SK-N-SH (cell line): ENCODE results near the gene ENOX1. TPM values are rescaled to one million over a fixed set of nuclear protein-coding genes. Genes with fewer than 3 reads are reported as not detected.

Experiments
- CTCF ChIA-PET: fragments of 300-600, 350-600 bp; formaldehyde crosslinking; extraction: SDS; loops from one replicate; lab custom pipeline; 2021; lab: Yijun Ruan, JAX
- POLR2A ChIA-PET: fragments of 350-600 bp; sonication (Branson Sonifier 250); formaldehyde crosslinking; extraction: SDS; loops from one replicate; lab custom pipeline; 2020; ENCODE audit warnings: antibody characterized with exemption, inconsistent platforms; lab: Yijun Ruan, JAX
- DNase-seq: peaks from one replicate; pipeline ENCODE4 v3.0.0; 2012
- H2AFZ ChIP-seq: fragments of 200-600 bp; sonication (generic); 2 replicates; pipeline ENCODE4 v1.8.1; 2016; ENCODE audit warnings: antibody characterized with exemption, mild to moderate bottlenecking, low read depth
- H3F3A ChIP-seq: fragments of 200-600 bp; sonication (generic); replicated peaks from 2 replicates; pipeline ENCODE3; 2016; ENCODE audit warnings: antibody characterized with exemption, mild to moderate bottlenecking; ENCODE audit not compliant: insufficient read depth
- H3K27ac ChIP-seq, 2 experiments: fragments of 200-500 bp in 1 of 2; fragments of 200-600 bp in 1 of 2; sonication (Bioruptor generic) in 1 of 2; sonication (generic), shearing (Covaris generic) in 1 of 2; 2 replicates each; pipeline versions ENCODE4 v1.5.1 to v1.6.1; 2014 to 2016; ENCODE audit warnings: low read depth in 2 of 2, inconsistent platforms in 1 of 2, low read length in 1 of 2, mild to moderate bottlenecking in 1 of 2, mixed read lengths in 1 of 2
- H3K27me3 ChIP-seq: fragments of 200-600 bp; sonication (generic), shearing (Covaris generic); 2 replicates; pipeline ENCODE4 v1.6.1; 2016; ENCODE audit warnings: mixed run types; ENCODE audit not compliant: insufficient read depth
- H3K36me3 ChIP-seq, 2 experiments: fragments of 200-500 bp in 1 of 2; fragments of 200-600 bp in 1 of 2; sonication (Bioruptor generic) in 1 of 2; sonication (generic) in 1 of 2; replicated peaks in 1 of 2; 2 replicates each; pipeline versions ENCODE3 to v1.5.1; 2014 to 2016; ENCODE audit warnings: low read length in 1 of 2, mild to moderate bottlenecking in 1 of 2; ENCODE audit not compliant: insufficient read depth in 2 of 2, control insufficient read depth in 1 of 2
- H3K4me1 ChIP-seq, 2 experiments: fragments of 200-500 bp in 1 of 2; fragments of 200-600 bp in 1 of 2; sonication (Bioruptor generic) in 1 of 2; sonication (generic), shearing (Covaris generic) in 1 of 2; 2 replicates each; pipeline versions ENCODE4 v1.5.1 to v1.6.1; 2014 to 2016; ENCODE audit warnings: low read depth in 1 of 2, low read length in 1 of 2, mixed run types in 1 of 2; ENCODE audit not compliant: insufficient read depth in 2 of 2, control insufficient read depth in 1 of 2
- H3K4me2 ChIP-seq: fragments of 200-600 bp; sonication (generic), shearing (Covaris generic); 2 replicates; pipeline ENCODE4 v1.6.1; 2017; ENCODE audit warnings: mixed run types
- H3K4me3 ChIP-seq, 2 experiments: fragments of 200-500 bp in 1 of 2; fragments of 200-600 bp in 1 of 2; sonication (Bioruptor generic) in 1 of 2; sonication (generic), shearing (Covaris generic) in 1 of 2; 2 replicates each; pipeline versions ENCODE4 v1.5.1 to v1.8.1; 2014 to 2016; ENCODE audit warnings: low read depth in 2 of 2, inconsistent platforms in 1 of 2, low read length in 1 of 2, mild to moderate bottlenecking in 1 of 2, mixed read lengths in 1 of 2, moderate library complexity in 1 of 2
- H3K79me2 ChIP-seq: fragments of 200-600 bp; sonication (generic); 2 replicates; pipeline ENCODE4 v1.8.1; 2017; ENCODE audit warnings: mild to moderate bottlenecking; ENCODE audit not compliant: insufficient read depth
- H3K9ac ChIP-seq: fragments of 200-600 bp; sonication (generic); 2 replicates; pipeline ENCODE4 v1.6.1; 2017; ENCODE audit warnings: mixed run types
- H3K9me2 ChIP-seq: fragments of 200-600 bp; sonication (generic); 2 replicates; pipeline ENCODE4 v1.6.1; 2017; ENCODE audit warnings: mixed run types
- H3K9me3 ChIP-seq: fragments of 200-600 bp; sonication (generic); 2 replicates; pipeline ENCODE4 v1.6.1; 2017; ENCODE audit warnings: mixed run types, mild to moderate bottlenecking, moderate library complexity
- H4K20me1 ChIP-seq: fragments of 200-600 bp; sonication (generic); 2 replicates; pipeline ENCODE4 v1.6.1; 2017; ENCODE audit warnings: mild to moderate bottlenecking, mixed run types; ENCODE audit not compliant: insufficient read depth
- CHD2 ChIP-seq: fragments of 150-350 bp; IDR thresholded peaks from 2 replicates; pipeline ENCODE4 v1.6.1; 2018; ENCODE audit warnings: low read length; ENCODE audit not compliant: partially characterized antibody
- ELF1 ChIP-seq: IDR thresholded peaks from 2 replicates; pipeline ENCODE4 v1.4.0; 2012
- EZH2phosphoT487 ChIP-seq: fragments of 200-600 bp; sonication (generic); IDR thresholded peaks from 2 replicates; pipeline ENCODE4 v1.6.1; 2017; ENCODE audit warnings: low read depth, mixed run types, mild to moderate bottlenecking, antibody characterized with exemption, moderate library complexity, borderline replicate concordance
- FOXM1 ChIP-seq: IDR thresholded peaks from 2 replicates; pipeline ENCODE4 v1.4.0; 2012; ENCODE audit warnings: low read depth, mild to moderate bottlenecking
- GATA2 ChIP-seq: sonication (generic); formaldehyde crosslinking; IDR thresholded peaks from 2 replicates; pipeline ENCODE4 v1.5.0; 2020; ENCODE audit warnings: mild to moderate bottlenecking, missing genetic modification reagents
- MAX ChIP-seq: IDR thresholded peaks from 2 replicates; pipeline ENCODE4 v1.4.0; 2012; ENCODE audit warnings: low read depth
- MEF2A ChIP-seq: IDR thresholded peaks from 2 replicates; pipeline ENCODE4 v1.4.0; 2012; ENCODE audit warnings: low read depth, borderline replicate concordance
- NFIC ChIP-seq: IDR thresholded peaks from 2 replicates; pipeline ENCODE4 v1.4.0; 2012; ENCODE audit warnings: borderline replicate concordance
- SIN3A ChIP-seq: IDR thresholded peaks from 2 replicates; pipeline ENCODE4 v1.6.1; 2012; ENCODE audit warnings: low read depth, mild to moderate bottlenecking, low read length, moderate library complexity, borderline replicate concordance
- TAF1 ChIP-seq: IDR thresholded peaks from 2 replicates; pipeline ENCODE4 v1.6.1; 2012; ENCODE audit warnings: low read depth, mild to moderate bottlenecking, low read length, moderate library complexity, borderline replicate concordance
- TCF12 ChIP-seq: IDR thresholded peaks from 2 replicates; pipeline ENCODE4 v1.4.0; 2012
- TEAD4 ChIP-seq: IDR thresholded peaks from 2 replicates; pipeline ENCODE4 v1.4.0; 2012; ENCODE audit warnings: mild to moderate bottlenecking, borderline replicate concordance; ENCODE audit not compliant: insufficient read depth
- ZBTB33 ChIP-seq: IDR thresholded peaks from 2 replicates; pipeline ENCODE4 v1.4.0; 2012; ENCODE audit warnings: low read depth, borderline replicate concordance
- WGBS: methylation state at CpG from one replicate; pipeline ENCODE4 v1.1.6; 2017; ENCODE audit warnings: low lambda C conversion rate; 5-methylcytosine and 5-hydroxymethylcytosine counted together
- polyA plus RNA-seq, 3 experiments: library from polyadenylated mRNA; depleted of rRNA; stranded (reverse); fragments of >200 nt; gene quantifications; 2 replicates each; pipeline ENCODE4 v1.2.3, GENCODE V29; 2012
- TF ChIP-seq, protein P1 (sequence below): IDR thresholded peaks from 2 replicates; pipeline ENCODE4; 2012
- TF ChIP-seq, protein P2 (sequence below): fragments of 150-350 bp; IDR thresholded peaks from 2 replicates; pipeline ENCODE4 v1.6.1; 2016; ENCODE audit warnings: mild to moderate bottlenecking, low read depth, low read length

Gene ENOX1
- polyA plus RNA-seq, 1 of the 3 experiments (the other 2 are of a cell fraction) = 5.8 TPM

GRCh38 chr13:43331672-43332071, 455.1 kb downstream of the ENOX1 start (continued):
- TF ChIP-seq, protein P1, sequence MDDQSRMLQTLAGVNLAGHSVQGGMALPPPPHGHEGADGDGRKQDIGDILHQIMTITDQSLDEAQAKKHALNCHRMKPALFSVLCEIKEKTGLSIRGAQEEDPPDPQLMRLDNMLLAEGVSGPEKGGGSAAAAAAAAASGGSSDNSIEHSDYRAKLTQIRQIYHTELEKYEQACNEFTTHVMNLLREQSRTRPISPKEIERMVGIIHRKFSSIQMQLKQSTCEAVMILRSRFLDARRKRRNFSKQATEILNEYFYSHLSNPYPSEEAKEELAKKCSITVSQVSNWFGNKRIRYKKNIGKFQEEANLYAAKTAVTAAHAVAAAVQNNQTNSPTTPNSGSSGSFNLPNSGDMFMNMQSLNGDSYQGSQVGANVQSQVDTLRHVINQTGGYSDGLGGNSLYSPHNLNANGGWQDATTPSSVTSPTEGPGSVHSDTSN = no peak

DNA sequence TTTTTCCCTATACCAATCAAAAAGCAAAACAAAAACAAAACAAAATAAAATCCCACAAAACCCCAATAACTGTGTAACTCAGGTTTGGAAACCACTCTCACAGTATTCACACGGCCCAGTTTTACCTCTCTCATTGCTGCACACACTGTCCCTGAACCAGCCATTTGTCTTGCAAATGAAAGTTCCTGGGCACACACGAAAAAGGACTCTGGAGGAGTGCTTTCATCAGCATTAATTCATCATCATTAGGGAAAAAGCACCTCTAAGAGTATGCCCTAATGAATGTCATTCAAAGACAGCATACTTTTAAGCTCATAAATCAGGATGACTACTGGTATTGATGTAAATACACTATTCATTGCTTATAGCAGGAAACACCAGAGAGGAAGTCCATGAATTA, 457.1 kb downstream of the ENOX1 start:
- ChIA-PET POLR2A (no interaction called here), CTCF (no interaction called here)
- no peak overlapping the region for H3K4me3 ChIP-seq
- H3K4me1 ChIP-seq = peaks cover 0 to 8% of the 10 kb centered on the region in 2 experiments; a peak in 2 of 4 replicates
- H3K79me2 ChIP-seq = no peaks in the 10 kb centered on the region
- no peak overlapping the region for H3K9ac ChIP-seq
- no peaks in the 10 kb centered on the region for H3K9me2 ChIP-seq
- DNase-seq = no peak
- H3K9me3 ChIP-seq = no peaks in the 10 kb centered on the region
- H3K4me2 ChIP-seq = no peak overlapping the region
- no peaks in the 10 kb centered on the region for H3K36me3 ChIP-seq
- no peak overlapping the region for H3K27ac ChIP-seq
- H4K20me1 ChIP-seq = no peaks in the 10 kb centered on the region
- H2AFZ ChIP-seq = no peak overlapping the region
- H3K27me3 ChIP-seq = no peaks in the 10 kb centered on the region
- H3F3A ChIP-seq = no peaks in the 10 kb centered on the region
- WGBS = 86% methylated on average over 2 of the region's 2 CpGs
- no peak for TF ChIP-seq TEAD4
- TF ChIP-seq FOXM1 = no peak
- no peak for TF ChIP-seq ELF1
- TF ChIP-seq CHD2 = no peak
- TF ChIP-seq TAF1 = no peak
- TF ChIP-seq GATA2 (CRISPR knock-in tag) = no peak
- TF ChIP-seq MEF2A = no peak
- no peak for TF ChIP-seq EZH2phosphoT487
- no peak for TF ChIP-seq TCF12
- no peak for TF ChIP-seq SIN3A
- TF ChIP-seq, protein P1 = no peak
- TF ChIP-seq, protein P2, sequence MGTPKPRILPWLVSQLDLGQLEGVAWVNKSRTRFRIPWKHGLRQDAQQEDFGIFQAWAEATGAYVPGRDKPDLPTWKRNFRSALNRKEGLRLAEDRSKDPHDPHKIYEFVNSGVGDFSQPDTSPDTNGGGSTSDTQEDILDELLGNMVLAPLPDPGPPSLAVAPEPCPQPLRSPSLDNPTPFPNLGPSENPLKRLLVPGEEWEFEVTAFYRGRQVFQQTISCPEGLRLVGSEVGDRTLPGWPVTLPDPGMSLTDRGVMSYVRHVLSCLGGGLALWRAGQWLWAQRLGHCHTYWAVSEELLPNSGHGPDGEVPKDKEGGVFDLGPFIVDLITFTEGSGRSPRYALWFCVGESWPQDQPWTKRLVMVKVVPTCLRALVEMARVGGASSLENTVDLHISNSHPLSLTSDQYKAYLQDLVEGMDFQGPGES = no peak
- TF ChIP-seq MAX = no peak
- no peak for TF ChIP-seq ZBTB33
- TF ChIP-seq NFIC = no peak
